Muscle of arm (tissue), 12 donors: ENCODE results near the gene DENND4B. TPM values are rescaled to one million over a fixed set of nuclear protein-coding genes. Genes with fewer than 3 reads are reported as not detected.

Experiments used
- DNase-seq: peaks from one replicate; pipeline ENCODE4 v3.0.0-alpha.2; 2013
- polyA plus RNA-seq, 12 donors: library from polyadenylated mRNA; unstranded; fragments of 120-200 nt; gene quantifications; one replicate each; pipeline ENCODE4 v1.2.1, GENCODE V29; 2013; ENCODE audit not compliant: insufficient read length in 12 of 12

The DENND4B gene
- polyA plus RNA-seq, 12 donors: 20.5 to 39.0 (median 28.3) TPM; not detected in 1

DNA sequence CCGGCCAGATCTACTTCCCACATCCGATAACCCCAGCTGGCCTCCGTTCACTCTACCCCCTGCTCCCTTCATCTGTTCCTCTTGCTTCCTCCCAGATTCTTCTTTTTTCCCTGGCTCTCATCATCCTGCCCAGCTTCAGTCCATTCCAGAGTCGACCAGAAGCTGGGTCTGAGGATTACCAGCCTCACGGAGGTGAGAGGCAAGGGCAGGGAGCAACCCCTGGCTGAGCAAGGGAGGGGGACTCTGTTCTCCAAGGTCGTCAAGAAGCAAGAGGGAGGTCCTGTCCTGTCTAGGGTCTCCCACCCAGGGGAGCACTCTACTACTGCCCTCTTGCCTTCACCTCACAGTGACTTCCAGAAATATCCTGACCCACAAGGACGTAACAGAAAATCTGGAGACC, 27.0 kb upstream of the DENND4B start:
- DNase-seq: no peak

DNA sequence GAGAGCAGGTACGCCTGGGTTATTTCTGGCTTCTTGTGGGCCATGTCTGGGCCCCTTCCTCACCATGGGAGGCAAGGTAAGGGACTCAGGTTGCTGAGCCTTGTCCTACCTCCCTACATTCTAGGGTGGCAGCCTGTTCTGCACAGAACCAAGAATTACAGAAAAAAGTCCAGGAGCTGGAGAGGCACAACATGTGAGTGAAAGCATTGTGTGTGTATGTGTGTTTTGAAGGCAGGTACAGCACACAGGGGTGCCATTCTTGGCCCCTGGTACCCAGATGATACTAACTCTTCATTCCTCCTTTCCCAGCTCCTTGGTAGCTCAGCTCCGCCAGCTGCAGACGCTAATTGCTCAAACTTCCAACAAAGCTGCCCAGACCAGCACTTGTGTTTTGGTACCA, 26.6 kb upstream of the DENND4B start:
- DNase-seq: no peak

DNA sequence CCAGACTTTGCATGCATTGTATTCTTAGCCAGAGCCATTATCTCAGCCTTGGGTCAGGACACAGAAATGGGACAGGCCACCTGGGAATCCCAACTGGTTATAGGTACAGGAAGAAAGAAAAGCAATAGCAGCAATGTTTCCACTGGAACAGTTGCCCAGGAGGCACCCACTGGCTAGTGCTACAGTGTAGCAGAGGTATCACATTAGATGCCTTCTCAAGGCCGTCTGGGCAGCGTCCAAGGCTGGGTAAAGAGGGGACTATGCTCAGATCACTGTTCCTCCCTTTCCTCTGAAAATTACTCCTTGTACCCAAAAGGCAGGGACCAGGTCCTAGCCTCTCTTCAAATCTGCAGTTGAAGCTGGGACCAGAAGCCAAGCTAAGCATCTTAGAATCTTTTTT, 23.8 kb upstream of the DENND4B start:
- no peak for DNase-seq

DNA sequence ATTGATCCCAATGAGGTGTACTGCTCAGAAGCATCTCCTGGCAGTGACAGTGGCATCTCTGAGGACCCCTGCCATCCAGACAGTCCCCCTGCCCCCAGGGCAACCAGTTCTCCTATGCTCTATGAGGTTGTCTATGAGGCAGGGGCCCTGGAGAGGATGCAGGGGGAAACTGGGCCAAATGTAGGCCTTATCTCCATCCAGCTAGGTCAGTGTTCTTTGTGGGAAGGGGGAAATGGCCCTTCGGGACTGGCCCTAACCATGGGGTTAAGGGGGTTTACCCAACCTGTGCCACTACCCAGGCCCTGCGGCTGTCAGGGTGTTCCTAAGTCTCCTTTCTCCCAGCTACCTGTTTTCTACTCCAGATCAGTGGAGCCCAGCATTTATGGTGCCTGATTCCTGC, 22.5 kb upstream of the DENND4B start:
- DNase-seq: no peak

DNA sequence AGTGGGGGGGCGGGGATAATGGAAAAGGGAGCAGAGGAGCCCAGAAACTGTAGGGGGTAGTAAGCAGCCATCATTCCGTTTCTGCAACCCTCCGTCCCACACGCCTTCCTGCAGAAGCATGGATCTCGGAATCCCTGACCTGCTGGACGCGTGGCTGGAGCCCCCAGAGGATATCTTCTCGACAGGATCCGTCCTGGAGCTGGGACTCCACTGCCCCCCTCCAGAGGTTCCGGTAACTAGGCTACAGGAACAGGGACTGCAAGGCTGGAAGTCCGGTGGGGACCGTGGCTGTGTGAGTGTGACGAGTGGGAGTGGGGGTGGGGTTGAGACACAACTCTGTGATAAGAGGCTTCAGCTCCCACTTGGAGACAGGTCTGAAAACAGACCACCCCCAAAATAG, 21.9 kb upstream of the DENND4B start:
- DNase-seq: no peak

DNA sequence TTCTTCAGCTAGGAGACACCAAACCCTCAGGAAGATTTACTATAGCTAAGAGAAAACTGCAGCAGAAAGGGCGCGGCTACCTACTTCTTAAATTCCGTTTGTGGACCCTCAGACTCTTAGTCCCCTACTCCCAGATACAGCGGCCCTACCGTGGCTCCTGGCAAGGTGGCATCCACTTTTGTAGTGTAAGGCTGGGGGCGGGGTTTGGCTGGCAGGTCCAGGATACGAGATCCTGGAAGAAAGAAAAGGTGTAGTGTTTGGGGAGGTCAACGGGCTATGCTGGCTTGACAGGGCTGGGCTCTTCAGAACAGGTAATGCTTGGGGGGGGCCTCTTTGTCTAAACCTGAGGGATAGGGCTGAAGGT, 21.5 kb upstream of the DENND4B start:
- no peak for DNase-seq

DNA sequence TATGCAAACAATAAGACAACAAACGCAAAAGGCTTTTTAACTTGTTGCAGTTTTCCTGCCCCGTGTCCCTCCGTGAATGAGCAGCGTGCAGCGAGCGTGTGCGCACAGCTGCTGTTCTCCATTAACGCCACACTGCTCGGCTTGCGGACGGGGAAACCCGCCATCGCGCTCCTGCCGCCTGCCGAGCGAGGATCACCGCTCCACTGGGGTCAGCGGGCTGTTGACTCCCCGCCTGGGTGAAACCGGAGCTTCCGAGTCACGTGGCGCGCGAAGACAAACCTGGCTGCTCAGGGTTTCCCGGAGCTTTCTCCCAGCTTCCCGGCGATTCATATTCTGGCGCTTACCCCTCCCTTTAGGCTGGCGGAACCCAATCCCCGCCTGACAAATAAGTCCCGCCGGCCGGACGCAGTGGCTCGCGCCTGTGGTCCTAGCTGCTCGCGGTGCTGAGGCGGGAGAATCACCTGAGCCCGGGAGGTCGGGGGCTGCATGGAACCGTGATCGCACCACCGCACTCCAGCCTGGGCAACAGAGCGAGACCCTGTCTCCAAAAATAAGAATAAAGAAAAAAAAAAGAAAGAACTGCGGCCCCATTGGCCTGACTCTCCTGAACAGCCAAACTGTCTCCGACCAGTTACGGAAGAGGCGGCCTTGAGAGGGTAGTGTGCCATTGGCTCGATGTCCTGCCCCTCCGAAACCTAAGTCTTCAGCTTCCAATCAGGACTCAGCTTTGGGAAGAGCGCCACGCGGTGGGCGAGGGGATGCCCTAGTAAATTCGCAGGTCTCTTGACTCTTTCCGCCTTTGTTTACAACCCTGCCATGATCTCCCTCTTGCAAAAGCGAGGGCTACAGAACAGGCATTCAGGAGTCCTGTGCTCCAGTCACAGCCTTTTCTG, 20.8 kb upstream of the DENND4B start, which contains the start of gene CREB3L4:
Gene CREB3L4 (plus strand): TSS at position 796 of the 893 bp plus-strand sequence. CDS start 624 bp downstream, outside the sequence.
- peak; percentile 96 for DNase-seq

DNA sequence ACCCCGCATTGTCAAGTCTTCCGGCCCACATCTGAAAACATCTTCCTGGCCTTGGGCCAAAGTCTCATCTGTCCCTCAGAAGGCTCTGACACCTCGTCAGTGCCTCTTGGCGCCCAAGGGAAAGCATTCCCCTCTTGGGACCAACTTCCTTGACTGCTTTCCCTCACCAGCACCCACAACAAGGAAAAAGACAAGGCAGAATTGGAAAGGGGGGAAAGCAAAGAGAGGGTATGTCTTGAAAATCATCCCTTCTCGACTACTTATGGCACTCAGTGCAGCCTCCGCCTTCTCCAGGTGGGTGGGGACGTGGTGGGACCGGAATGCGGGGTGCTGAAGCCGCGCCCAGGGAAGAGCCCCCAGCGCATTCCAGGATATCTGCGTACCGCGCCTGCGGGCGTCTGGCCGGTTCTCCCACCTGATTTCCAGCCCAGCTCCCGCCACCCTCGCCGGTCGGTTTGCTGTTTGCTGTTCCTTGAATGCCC, 17.4 kb upstream of the DENND4B start:
- DNase-seq: no peak

DNA sequence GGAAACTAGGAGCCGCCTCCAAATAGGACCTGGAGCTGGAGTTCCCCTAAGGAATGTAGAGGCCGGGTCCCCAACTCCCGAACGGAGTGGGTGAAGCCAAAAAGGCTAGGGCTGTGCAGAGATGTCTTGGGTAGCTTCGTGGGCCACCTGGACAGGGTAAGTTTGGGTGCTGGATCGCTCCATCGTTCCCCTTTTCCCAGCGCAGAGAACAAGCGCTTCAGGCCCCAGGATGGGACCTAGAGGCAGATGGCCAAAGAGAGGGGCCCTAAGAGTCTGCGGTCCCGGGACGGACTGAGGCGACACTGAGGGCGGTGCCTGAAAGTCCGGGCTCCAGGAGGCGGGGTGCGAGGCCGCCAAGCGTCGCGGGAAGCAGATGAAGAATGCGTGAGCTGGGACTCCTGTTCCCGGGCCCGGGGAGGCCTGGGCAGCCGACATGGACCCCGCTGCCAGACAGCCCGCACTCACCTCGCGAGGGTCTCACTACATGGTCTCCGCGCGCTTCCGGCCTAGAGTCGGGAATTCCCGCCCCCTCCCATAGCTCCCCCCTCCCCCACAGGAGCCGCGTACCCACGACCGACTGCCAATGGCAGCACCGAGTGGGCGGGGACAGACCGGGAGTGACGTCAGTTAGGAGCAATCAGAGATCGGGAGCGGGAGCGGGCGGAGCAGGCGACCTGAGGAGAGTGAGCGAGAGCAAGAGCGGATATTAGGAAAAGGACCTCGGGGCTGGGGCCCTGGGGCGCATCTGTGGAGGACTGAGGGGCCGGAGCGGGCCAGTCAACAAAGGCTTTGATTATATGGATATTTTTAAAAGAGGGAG, 16.7 kb upstream of the DENND4B start, which contains the start of gene SLC39A1:
Gene SLC39A1 (minus strand): TSS at position 508 of the 820 bp plus-strand sequence. CDS start 822 bp downstream, outside the sequence.
- peak; percentile 99 for DNase-seq

DNA sequence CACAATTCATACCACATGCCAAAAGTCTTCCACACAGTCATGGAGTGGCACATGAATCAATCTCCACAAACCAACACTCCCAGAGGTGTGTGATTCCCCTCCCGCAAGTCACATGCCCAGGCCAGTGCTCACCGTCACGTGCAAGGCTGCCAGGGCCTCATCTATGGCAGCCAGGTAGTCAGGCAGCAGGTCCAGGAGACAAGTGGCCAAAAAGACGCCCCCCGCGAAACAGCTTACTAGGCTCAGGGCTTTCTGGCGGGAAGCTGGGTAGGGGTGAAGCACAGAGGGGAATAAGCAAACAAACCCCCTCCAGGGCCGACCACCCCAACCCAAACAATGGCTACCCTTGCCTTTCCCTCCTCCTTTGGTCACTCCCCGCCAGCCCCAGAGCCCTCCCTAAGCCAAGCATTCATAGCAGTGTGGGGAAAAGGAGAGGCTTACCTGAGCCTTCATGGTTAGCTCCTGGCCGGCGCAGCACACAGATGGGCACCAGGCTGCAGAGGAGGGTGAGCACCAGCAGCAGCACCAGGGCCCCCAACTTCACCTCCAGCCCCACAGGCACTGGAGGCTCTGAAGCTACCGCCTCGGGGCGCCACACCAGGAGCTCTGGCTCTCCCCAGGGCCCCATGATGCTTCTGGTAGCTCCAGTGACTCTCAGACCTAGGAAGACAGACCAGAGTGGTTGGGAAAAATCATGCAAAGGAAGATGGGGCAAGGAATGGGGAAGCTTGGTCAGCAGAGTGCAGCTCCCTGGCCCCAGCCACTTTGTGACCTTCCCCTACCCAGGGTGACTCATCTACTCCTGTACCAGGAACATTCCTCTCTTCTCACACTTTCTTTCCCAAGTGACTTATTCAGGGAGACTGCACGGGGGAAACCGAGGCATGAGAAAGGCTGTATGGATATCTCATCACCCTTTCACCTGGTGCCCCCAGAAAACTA, 15.8 kb upstream of the DENND4B start:
- no peak for DNase-seq

DNA sequence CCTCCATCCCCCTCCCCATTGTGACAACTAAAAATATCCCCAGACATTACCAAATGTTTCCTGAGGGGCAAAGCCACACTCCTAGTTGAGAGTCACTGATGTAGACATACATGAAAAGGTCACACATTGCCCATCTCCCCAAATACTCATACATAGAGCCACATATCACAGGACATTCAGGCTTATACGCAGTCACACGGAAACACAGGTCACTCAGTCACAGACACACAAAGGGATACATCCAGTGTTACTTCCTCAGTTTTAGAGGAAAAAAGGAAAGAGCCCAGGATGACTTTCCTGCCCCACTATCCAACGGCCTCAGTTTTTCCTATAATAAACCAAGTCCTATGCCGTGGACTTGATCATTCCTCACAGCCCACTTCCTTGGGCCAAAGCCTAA, 14.9 kb upstream of the DENND4B start:
- no peak for DNase-seq

DNA sequence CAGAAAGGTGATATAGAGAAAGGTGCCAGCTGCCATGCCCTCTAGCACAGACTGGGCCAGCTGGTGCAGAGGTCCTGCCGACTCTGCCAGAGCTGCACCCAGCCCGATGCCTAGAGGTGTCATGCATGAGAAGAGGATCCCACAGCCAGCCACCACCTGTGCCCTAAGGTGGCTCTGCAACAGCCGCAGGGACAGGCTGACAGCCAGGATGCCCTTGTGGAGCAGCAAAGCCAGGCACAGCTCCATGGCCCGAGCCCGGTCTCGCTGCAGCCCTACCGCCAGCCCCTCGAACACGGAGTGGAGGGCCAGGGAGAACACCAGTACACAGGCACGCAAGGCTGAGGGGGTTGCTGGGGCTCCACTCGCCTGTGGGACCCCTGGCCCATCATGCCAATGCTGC, 13.7 kb upstream of the DENND4B start:
- DNase-seq: no peak

DNA sequence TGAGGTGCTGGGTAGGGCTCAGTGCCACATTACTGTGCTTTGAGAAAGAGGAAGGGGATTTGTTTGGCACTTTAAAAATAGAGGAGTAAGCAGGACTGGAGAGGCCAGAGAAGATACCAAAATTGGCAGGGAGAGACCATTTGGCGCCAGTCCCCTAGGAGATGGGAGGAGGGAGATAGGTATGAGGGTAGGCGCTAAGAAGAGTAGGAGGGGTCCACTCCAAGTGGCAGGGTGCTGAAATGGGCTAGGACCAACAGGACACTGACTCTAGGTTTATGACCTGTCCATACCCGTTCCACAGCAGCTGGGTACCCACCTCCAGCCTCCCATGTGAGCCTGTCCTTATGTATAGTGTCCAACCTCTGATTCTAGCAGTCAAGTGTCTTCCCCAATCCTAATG, 12.9 kb upstream of the DENND4B start:
- DNase-seq: no peak

DNA sequence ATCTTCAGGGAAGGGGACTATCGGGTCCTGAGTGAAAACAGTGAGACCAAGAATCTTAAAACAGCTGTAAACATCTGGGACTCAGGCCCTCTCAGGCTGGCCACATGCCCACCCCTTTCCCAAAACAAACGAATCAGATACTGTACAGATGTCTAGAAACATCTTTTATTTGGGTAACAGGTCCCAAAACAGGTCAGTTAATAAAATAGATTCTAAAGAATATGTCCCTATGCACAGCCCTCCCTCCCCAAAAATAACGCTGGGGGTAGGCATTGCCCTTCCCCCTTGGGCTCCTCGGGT, 12.4 kb upstream of the DENND4B start:
- no peak for DNase-seq

DNA sequence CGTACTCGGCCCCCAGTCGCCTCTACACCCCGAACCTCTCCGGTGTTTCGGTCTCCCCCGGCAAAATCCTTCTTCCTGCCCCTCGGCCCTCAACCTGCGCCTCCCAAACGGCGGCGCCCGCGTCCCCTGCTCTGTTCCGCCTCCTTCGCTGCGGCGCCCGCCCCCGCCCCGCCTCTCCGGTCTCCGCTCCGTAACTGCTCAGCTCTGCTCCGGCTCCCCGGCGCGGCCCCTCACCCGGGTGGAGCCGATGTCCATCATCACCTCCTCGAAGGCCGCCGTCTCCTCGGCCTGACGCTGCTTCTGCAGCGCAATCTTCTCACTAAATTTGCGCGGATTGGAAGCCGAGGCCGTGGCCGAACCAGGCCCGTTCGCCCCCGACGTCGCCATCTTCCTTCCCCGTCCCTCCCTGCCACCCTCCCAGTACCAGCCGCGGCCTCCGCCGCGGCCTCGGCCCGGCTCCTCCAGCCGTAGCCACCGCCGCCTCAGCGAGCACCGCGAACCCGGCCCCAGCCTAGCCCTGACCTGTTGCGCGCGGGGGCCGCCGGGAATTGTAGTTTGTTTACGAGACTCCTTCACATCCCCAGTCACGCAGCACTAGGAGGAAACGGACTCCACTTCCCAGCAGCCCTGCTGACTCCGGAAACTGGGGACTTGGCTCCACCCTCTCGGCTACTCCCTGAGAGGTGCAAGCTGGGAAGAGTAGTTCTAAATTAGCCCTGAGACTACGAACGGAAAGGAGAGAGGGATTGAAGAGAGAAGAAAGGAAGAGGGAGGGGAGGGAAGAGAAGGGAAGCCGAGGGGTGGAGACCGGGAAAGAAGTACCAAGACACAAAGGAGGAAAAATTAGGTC, 11.8 kb upstream of the DENND4B start, which contains the start of gene CRTC2:
Gene CRTC2 (minus strand): TSS at position 502 of the 850 bp plus-strand sequence. CDS start 115 bp downstream, at position 387.
- peak; percentile 98 for DNase-seq

DNA sequence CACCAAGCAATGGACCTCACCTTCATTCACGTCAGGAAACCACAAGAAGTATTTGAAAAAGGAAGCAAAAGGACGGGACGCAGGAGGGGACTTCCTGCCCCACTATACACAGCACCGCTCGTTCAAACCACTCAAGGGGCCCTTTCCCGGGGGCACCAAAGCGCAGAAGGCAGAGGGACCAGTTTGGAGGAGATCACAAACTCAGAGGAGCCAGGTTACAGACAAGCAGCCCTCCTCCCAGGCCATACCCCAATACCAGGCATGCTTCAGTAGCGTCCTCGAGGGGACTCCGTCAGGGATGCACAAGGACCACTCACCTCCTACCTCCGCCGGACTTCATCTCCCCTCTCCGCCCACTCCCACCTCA, 11.2 kb upstream of the DENND4B start:
- DNase-seq: no peak

DNA sequence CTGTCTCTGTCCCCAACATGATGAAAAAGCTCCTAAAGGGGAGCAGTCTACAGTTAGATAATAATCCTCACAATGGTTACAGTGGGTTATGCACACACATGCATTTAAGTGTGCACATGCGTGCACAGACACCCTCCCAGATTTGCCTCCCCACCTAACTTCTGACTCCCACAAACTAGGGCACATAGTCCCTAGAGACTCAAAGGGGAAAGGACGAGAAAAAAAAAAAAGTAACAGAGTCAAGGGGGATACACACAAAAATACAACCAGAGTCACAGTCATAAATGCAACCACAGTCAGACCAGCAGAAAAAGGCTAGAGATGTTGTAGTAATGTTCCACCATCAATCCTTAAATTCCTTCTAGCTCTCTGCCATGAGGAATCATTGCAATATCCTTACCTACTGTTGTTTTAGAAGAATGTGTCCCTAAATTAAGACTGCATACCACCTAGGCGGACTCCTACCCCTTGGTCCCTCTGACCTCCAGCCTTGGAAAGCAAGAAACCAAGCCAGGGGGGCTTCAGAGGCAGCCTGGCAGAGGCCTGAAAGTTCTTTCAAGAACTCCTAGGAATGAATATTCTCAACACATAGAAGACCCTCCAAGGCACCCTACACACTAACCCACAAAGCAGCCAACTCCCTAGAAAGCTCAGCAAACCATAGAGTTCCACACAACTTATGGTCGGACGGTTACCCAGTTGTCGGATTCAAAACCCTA, 10.6 kb upstream of the DENND4B start:
- no peak for DNase-seq

DNA sequence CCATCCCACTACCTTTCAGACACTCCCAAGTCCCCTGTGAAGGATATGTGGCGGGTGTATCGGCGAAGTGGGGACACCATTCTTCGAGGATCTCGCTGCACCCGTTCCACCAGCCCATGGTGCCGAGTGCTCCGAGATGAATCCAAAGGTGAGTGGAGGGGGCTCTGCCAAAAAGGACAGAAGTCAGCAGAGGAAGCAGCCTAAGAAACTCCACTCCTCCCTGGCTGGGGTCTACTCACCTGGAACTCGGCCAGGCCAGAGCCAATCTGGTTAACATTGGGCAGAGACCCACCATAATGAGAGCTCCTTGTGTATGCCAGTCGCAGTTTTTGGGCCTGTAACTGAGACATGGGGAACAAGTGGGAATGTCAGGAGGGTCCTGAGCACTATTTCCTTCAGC, 8.3 kb upstream of the DENND4B start:
- DNase-seq: no peak

DNA sequence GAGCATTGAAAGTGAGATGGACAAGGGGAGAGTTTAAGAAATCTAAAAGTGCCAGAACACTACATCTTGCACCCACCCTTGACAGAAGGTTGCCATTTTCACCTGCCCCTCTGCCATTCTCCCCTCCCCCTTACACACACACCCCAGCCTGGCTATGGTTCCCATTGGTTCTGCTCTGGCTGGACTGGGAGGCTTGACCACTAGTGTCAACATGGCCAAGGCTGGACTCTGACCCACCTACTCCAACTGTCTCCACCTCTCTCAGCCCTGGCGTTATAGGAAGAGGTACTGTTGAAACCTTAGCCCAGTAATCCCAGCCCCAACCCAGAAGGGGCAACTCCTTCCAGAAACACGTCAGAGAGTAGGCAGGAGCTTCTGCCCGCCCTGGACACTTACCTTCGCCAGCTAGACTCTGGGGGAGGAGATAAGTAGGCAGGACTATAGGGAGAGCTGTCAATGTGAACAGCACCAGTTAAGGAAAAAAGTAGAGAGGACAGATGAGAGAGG, 7.4 kb upstream of the DENND4B start:
- DNase-seq: no peak

DNA sequence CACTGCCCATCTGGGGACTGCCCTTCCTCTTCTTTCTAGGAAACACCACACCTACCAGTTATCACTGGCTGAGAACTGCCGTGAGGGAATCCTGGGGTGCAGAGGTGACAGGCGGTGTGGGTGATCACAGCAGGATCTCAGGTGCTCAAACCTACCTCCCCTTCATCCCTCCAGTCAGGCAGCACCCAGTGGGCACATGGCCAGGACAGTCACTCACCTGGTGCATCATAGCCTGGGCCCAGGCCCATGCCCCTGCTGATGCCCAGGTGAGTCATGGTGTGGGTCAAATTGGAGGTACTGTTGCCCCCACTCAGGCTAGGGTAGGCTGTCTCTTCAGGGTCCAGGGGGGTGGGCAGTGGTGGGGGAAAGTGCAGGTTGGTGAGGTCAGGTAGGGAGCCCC, 5.3 kb upstream of the DENND4B start:
- no peak for DNase-seq
